GM12875 (cell line): Measurements from ENCODE around the gene PDE11A.

Source experiments
- H3K4me3 ChIP-seq: one replicate; pipeline ENCODE4 v1.5.1; 2011; ENCODE audit warnings: low read depth, low read length, control low read depth
- TF ChIP-seq, protein P1 (sequence below): IDR thresholded peaks from 2 replicates; pipeline ENCODE4 v1.5.1; 2011; ENCODE audit warnings: low read depth, mild to moderate bottlenecking, control low read depth, inconsistent platforms, low read length, moderate library complexity, borderline replicate concordance; ENCODE audit not compliant: insufficient read depth

The PDE11A gene

DNA sequence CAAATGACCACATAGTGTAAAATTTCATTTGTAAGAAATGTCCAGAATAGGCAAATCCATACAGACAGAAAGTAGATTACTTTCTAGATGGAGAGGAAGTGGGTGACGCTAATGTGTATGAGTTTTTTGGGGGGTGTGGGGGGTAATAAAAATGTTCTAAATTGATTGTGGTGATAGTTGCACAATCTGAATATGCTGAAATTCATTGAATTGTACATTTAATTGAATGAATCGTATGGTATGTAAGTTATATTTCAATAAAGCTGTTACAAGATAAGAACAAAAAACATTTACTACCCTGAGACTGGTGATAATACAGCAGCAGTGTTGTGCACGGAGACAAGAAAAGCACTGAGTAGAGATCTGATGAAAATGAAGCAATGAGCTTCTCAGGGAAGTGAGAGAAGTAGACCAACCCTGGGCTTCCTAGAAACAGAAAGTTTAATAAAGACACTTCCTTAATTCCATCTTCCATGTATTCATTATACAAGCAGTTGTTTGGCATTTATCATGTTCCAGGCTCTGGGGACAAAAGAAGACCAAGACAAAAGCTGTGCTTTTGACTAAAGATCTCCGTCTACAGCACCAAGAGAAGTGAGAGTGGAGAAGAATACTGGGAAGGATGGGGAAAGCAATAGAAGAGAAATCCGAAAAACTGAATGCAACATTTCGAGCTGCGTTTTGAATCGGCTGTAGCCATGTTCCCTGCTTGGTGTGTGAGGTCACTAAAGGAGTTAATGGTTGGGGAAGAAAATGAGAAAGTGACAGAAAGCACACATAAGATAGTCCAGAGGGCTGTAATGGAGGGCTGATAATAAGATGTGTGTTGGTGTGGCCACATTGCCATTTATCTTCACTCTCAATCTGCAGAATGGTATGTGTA is 1.8 kb upstream of the PDE11A start:
- TF ChIP-seq, protein P1, sequence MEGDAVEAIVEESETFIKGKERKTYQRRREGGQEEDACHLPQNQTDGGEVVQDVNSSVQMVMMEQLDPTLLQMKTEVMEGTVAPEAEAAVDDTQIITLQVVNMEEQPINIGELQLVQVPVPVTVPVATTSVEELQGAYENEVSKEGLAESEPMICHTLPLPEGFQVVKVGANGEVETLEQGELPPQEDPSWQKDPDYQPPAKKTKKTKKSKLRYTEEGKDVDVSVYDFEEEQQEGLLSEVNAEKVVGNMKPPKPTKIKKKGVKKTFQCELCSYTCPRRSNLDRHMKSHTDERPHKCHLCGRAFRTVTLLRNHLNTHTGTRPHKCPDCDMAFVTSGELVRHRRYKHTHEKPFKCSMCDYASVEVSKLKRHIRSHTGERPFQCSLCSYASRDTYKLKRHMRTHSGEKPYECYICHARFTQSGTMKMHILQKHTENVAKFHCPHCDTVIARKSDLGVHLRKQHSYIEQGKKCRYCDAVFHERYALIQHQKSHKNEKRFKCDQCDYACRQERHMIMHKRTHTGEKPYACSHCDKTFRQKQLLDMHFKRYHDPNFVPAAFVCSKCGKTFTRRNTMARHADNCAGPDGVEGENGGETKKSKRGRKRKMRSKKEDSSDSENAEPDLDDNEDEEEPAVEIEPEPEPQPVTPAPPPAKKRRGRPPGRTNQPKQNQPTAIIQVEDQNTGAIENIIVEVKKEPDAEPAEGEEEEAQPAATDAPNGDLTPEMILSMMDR = no peak
- no peak overlapping the region for H3K4me3 ChIP-seq

DNA sequence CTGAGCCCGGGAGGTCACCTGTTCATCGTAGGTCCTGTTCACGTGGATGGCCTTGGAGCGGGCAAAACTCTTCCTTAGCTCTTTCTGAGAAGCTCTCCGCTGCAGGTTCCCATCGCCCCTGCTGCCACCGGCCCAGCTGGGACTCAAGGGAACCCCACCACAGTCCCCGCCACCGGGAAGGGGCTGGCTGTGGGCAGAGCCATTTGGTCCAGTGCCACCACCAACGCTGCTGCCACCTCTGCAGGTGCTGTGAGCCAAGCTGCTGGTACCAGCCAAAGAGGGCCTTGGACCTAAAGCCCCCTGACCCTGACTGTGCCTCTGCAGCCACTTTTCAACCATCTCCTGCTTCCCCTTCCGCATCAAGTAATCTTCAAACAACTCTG is 586 bp downstream of the PDE11A start:
- H3K4me3 ChIP-seq = no peak overlapping the region
- TF ChIP-seq, protein P1 = no peak

DNA sequence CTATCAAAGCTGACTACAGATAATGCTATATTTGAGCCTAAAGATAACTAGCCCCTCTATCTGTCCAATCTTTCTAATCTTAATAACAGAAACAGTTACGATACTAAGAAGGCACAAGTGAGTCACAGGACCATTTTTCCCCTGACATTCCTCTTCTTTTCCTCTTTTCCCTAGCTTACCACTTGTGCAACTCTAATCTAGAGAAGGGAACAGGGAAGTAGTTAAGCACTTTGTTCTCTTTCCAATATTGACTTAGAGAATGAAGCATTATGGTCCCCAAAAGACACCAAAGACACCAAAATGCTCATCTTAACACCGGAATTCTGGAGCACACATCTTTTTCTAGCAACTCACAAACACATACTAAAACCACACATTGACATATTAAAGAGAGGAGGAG is 1.8 kb downstream of the PDE11A start:
- TF ChIP-seq, protein P1 = no peak
- H3K4me3 ChIP-seq = no peak overlapping the region

DNA sequence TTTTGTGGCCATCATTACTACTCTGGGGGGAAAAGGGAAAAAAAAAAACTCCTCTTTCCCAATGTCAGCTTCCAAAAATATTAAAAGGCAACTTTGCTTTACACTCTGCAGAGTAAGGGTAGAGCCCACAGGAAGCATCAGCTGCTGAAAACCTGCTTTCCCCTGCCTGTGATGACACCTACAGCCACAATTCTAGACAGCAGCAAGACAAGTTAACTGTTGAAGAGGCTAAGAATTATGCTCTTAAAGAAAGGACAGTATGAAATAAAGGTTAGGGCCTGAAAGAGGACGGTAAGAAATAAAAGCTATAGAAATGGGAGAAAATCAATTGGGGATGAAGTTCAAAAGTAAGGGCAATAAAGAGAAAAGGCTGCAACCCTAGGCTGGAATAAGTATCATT is 3.0 kb downstream of the PDE11A start:
- H3K4me3 ChIP-seq = no peak overlapping the region
- TF ChIP-seq, protein P1 = no peak

DNA sequence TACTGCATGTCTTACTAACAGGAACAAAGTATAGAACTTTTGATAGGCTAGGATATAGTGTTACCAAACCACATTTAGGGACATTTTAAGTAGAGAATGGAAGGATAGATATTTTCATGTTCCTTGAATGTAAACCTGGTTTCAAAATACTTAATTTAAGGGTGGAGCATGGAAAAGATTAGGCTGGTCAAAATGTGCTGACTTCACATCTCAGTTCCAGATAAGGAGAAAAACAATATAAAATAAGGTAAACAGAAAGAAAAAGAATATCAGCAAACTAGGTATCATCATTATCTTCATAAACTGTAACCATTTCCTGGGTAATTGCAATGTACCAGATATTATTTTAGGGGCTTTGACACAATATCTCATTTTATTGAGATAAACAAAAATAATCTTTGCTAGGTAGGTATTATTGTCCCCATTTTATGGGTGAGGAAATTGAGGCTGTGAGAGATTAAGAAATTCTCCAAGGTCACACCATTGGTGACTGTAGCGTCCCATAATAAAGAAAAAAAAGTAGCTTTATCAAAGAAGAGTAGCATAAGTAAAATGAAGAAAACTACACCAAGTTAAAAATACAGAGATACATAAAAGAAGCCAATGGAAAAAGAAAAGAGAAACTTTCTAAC is 3.6 kb downstream of the PDE11A start:
- H3K4me3 ChIP-seq = no peak overlapping the region
- TF ChIP-seq, protein P1 = no peak

DNA sequence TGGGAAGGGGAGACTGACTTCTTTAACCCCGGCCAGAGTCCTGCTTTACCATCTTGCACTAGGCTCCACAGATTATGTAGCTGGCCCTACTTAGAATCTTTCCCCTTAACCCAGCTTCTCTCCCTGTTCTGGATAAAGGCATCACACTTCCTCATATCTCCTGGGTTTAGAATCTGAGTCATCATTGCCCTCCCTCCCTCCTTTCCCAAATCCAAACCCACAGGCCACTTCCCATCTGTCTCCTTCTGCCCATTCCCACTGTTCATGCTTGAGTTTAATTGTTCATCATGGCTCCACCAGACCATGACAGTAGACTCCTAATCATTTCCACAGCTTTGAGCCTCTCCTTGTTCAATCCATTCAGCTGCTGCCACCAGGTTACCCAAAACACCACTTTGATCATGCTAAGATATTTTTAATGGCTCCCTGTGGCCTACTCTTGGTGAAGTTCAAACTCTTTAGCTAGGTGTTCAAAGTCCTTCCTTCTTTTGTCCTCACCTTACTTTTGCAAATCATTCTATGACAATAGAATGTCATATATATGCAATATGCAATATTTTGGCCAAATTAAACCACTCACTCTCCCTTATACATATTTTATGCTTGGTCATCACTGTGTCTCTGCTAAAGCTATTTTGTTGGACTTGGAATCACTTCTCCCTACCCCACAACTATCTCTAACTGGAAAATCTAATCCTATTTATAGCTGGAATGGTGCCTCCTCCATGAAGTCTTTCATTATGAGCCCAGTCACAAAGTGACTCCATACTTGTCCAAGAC is 5.5 kb downstream of the PDE11A start:
- TF ChIP-seq, protein P1 = no peak
- no peak overlapping the region for H3K4me3 ChIP-seq

DNA sequence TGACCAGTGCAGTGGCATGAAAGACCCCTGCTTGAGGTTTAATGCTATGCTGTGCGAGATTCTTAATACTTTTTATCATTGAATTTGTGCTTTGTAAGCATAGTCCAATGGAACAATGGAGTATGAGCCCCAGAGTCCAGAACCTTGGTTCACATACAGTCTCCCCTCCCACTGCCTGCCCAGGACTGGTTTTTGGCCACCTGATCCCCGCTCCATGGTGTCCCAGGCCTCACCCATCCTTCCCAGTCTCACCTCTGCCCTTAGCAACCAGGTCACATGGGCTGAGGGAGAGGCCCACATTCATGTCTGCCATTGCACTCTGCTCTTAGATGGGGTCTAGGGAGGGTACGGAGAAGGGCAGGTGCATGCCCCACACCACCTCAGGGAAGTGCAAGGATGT is 6.3 kb downstream of the PDE11A start:
- no peak overlapping the region for H3K4me3 ChIP-seq
- TF ChIP-seq, protein P1 = no peak
